H4 (cell line): Measurements from ENCODE around the gene RPL12. TPM values are rescaled to one million over a fixed set of nuclear protein-coding genes. Genes with fewer than 3 reads are reported as not detected.
A peak's percentile ranks its signal among the peaks of the same experiment; 100 is the strongest.

Experiments
- DNase-seq: peaks from one replicate; pipeline ENCODE4 v3.0.0-alpha.2; 2015; ENCODE audit warnings: low spot score
- total RNA-seq: library from RNA; depleted of rRNA; stranded (reverse); fragments of >200 nt; shearing (Covaris generic); gene quantifications from 2 replicates; pipeline ENCODE4 v1.2.3, GENCODE V29; 2014; rRNA removed

RPL12 gene
- 2,219 and 2,463 TPM in 2 replicates for total RNA-seq

GRCh38 chr9:127450830-127451607, at the start of gene RPL12, which contains the start of gene LRSAM1:
TSS of gene RPL12 (minus strand) at chr9:127451406. CDS start at chr9:127451317, 89 bp downstream.
TSS of gene LRSAM1 (plus strand) at chr9:127451510. CDS start at chr9:127454528, 3,018 bp downstream.
- DNase-seq = peak; percentile 89

DNA sequence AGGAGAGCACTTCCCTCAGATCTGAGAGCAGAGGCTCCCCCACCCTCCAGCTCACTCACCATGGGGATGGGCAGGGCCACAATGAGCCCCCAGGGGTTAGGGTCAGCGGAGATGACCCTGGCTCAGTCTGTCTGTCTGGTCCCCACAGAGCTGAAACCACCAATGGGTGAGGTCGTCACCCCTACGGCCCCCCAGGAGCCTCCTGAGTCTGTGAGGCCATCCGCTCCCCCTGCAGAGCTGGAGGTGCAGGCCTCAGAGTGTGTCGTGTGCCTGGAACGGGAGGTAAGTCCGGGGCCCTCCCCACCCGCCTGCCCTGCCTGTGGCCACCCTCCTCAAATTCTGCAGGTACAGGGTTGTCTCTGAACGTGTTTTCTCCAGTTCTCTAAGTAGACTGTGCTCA, 49.7 kb upstream of the RPL12 start:
- no peak for DNase-seq

DNA sequence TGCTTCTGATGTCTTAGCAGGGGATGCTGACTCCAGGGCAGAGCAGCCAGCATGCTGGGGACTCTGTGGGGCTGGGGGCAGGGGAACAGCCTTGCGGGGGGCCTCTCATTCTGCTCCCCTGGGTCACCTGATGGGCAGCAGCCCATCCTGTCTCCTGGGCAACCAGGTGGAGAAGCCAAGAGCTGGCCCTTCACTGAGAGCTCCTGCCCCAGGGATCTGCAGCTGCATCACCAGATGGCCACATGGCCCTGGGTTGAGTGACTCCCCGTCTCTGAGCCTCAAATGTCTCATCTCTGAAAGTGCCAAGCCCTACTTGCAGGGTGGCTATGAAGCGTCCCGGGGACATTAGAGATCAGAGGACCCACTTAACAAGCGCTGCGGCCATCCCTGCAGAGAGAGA, 49.2 kb upstream of the RPL12 start:
- DNase-seq = no peak

DNA sequence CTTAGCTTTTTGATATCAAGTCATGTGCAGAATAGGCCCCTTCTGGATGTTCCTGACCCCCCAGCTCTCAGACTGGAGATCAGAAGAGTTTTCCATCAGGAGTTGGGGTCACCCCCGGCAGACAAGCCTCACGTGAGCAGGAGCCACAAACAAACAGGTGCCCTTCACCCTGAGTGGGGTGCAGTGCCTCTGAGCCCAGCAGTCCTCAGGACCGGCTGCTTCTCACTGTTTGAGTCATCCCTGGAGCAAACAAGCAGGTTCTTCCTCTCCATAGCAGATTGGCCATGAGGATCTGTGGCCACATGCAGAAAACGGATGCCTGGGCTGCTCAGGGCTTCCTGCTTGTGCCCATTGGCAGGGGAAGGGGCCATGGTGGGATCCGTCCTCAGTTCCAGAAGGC, 47.1 kb upstream of the RPL12 start:
- no peak for DNase-seq

DNA sequence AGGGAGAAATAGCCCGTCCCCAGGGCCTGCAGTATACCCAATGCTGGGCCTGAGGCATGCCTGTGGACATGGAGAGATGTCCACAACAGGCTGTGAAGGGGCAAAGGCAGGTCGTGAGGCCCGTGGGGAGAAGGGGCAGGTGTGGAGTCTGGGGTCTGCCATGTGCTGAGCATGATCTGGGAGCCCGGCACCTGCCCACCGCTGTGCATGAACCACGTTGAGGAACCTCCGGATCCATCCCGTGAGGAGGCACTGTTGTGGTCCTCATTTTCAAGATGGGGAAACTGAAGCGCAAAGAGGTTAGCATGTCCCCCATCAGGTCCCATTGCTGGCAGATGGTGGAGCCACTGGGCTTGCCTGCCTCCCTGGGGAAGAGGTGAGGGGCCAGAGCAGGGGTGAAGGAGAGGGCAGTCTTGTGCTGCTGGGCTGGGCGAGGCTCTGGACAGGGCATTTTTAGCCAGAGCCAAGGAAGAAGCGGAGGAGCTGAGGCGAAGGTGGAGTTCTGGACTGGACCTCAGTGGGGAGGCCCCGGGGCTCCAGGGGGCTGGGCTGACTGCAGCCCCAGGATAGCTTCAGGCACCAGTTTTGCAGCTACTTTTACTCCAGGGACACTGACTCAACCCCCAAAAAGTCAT, 46.6 kb upstream of the RPL12 start:
- DNase-seq = no peak

GRCh38 chr9:127496974-127497373, 45.8 kb upstream of the RPL12 start:
- no peak for DNase-seq

DNA sequence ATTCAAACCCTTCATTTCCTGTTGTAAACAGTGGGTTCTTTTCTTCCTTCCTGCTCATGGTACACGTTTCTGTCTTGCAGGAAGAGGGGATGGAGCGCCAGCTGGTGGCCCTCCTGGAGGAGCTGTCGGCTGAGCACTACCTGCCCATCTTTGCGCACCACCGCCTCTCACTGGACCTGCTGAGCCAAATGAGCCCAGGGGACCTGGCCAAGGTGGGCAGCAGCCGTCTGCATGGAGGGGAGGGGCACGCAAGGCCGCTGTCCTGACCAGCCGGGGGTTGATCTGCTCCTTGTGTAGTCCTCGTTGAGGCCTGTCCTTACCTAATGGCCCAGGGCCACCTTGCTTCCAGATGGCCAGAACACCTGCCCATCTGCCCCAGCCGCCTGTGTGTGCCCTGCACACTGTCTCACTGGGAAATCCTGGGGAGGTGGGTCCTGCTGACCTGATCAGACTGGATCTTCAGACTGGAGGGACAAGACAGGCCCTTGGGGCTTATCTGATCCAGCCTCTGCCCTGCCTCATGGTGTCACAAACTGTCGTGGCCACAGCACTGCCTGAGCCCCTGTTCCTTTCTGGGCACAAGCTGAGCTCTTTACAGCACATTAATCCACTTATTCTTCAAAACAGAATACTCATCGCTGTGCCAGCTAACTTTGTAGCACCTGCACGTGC, 44.8 kb upstream of the RPL12 start:
- no peak for DNase-seq

GRCh38 chr9:127494304-127494702, 43.1 kb upstream of the RPL12 start:
- no peak for DNase-seq

GRCh38 chr9:127493592-127494303, 42.5 kb upstream of the RPL12 start:
- DNase-seq = no peak

GRCh38 chr9:127492616-127493015, 41.4 kb upstream of the RPL12 start:
- DNase-seq = no peak

GRCh38 chr9:127491516-127491915, 40.3 kb upstream of the RPL12 start:
- no peak for DNase-seq

DNA sequence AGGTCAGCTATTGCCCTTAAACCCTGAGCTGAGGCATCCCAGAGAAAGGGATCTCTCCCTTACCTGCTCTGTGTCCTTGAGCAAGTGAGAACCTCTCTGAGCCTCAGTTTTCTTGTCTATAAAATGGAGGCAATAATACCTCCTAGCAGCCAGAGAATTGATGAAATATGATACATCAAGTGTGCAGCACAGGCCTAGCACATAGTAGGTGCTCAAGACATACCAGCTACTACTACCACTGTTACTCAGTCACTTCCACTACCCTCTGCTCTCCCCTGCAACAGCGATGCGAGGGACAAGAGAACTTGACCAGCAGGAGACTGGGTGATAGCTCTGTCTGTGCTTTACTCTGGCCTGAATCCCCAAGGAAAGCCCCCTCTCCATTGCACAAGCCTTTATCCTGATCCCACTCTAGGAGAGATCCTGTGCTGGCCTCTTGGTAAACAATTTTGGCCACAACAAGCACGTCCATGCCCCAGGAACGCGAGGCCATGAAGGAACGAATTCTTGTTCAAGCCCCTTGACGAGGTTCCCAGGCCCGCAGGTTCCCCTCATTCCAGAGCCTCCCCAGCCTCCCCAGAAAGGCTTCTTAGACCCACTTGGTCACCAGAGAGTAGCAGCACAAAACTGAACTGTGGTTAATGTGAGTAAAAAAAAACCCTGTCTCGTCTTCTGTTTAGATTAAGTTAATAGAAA, 39.5 kb upstream of the RPL12 start:
- no peak for DNase-seq

DNA sequence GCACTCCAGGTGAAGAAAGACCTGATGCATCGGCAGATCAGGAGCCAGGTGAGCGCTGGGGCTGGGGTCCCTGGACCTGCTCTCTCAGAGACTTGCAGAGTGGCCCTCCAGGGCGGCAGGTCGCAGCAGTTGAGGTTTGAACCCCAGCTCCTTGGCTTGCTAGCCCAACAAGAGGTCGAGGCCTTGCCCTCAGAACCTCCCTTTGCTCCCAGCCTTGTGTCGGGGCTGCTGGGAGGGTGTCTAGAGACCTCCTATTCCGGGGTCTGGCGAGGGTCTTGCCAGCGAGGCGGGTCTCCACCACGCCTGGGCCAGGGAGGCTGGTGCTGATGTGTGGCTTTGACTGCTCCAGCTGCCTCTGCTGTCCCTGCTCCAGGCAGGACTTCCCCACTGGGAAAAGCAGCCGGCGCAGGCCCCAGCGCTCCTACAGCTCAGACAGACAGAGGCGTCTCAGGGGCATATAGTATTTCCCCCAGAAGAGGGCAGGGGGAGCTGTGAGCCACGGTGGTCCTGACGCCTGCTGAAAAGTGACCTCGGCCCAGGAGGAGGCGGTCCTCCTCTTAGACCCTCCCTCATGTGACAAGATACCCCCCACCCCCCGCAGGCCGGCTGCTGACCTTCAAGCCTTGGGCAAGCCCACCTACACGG, 38.4 kb upstream of the RPL12 start:
- no peak for DNase-seq

- no peak for DNase-seq
These were observed 37.7 kb upstream of the RPL12 start for GRCh38 chr9:127488946-127489345.

GRCh38 chr9:127485995-127486394, 34.8 kb upstream of the RPL12 start:
- no peak for DNase-seq

DNA sequence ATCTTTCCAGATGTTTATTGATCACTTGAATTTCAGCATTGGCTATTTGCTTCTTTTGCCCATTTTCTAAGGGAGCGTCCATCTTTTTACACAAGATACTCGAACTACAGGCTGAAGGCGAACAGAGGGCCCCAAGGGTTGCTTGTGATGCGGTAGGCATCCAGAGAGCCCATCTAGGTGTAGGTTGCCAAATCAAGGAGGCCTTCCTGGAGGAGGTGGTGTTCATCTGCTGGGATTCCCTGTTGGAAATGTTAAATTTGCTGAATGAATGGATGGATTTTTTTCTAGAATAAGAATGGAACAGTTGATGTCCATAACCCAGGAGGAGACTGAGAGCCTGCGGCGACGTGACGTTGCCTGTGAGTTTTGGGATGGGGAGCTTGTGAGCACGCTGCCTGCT, 31.5 kb upstream of the RPL12 start:
- no peak for DNase-seq

GRCh38 chr9:127479507-127480081, 28.4 kb upstream of the RPL12 start:
- no peak for DNase-seq

GRCh38 chr9:127474592-127474991, 23.4 kb upstream of the RPL12 start:
- no peak for DNase-seq

- no peak for DNase-seq
These were observed 22.7 kb upstream of the RPL12 start for GRCh38 chr9:127473932-127474331.

GRCh38 chr9:127473501-127473900, 22.3 kb upstream of the RPL12 start:
- no peak for DNase-seq

- no peak for DNase-seq
These were observed 19.5 kb upstream of the RPL12 start for GRCh38 chr9:127470662-127471061.
